DOHH2 (cell line): ENCODE data around the gene NDUFS3.

ENCODE experiments used
- H3F3A ChIP-seq: fragments of 200-600 bp; sonication (generic), shearing (Covaris generic); 2 replicates; pipeline ENCODE4 v1.6.0; 2016; ENCODE audit warnings: antibody characterized with exemption, mild to moderate bottlenecking; ENCODE audit not compliant: control insufficient read depth, insufficient read depth
- H3K27ac ChIP-seq: fragments of 200-600 bp; sonication (generic); 2 replicates; pipeline ENCODE4 v1.5.1; 2014; ENCODE audit warnings: low read depth, mild to moderate bottlenecking, low read length, moderate library complexity
- H3K27me3 ChIP-seq: fragments of 200-600 bp; sonication (generic); 2 replicates; pipeline ENCODE4 v1.6.1; 2014; ENCODE audit warnings: mild to moderate bottlenecking, low read length, mixed read lengths; ENCODE audit not compliant: control insufficient read depth
- H3K36me3 ChIP-seq: fragments of 200-600 bp; sonication (generic); 2 replicates; pipeline ENCODE4 v1.6.1; 2014; ENCODE audit warnings: mild to moderate bottlenecking, low read length, moderate library complexity, mixed read lengths; ENCODE audit not compliant: control insufficient read depth
- H3K4me1 ChIP-seq: fragments of 200-600 bp; sonication (generic); 2 replicates; pipeline ENCODE4 v1.6.1; 2014; ENCODE audit warnings: mild to moderate bottlenecking, low read length, mixed read lengths; ENCODE audit not compliant: control insufficient read depth
- H3K4me2 ChIP-seq: fragments of 200-600 bp; sonication (generic); 2 replicates; pipeline ENCODE4 v1.6.0; 2014; ENCODE audit warnings: mild to moderate bottlenecking, low read length, moderate library complexity
- H3K4me3 ChIP-seq: fragments of 200-600 bp; sonication (generic); 2 replicates; pipeline ENCODE4 v1.5.1; 2014; ENCODE audit warnings: mild to moderate bottlenecking, low read length, mixed read lengths
- H3K79me2 ChIP-seq: fragments of 200-600 bp; sonication (generic); 2 replicates; pipeline ENCODE4 v1.6.1; 2014; ENCODE audit warnings: mild to moderate bottlenecking, low read length, mixed read lengths; ENCODE audit not compliant: control insufficient read depth
- H3K9me2 ChIP-seq: fragments of 200-600 bp; sonication (generic); replicated peaks from 2 replicates; pipeline ENCODE4 v1.6.1; 2014; ENCODE audit warnings: mild to moderate bottlenecking, low read length, mixed read lengths; ENCODE audit not compliant: control insufficient read depth
- H3K9me3 ChIP-seq: fragments of 200-600 bp; sonication (generic); 2 replicates; pipeline ENCODE4 v1.6.1; 2014; ENCODE audit warnings: antibody characterized with exemption, low read length, mixed read lengths; ENCODE audit not compliant: control insufficient read depth, insufficient read depth
- H4K20me1 ChIP-seq: fragments of 200-600 bp; sonication (generic); 2 replicates; pipeline ENCODE4 v1.6.0; 2014; ENCODE audit warnings: low read depth, mild to moderate bottlenecking, antibody characterized with exemption, low read length, moderate library complexity; ENCODE audit not compliant: control insufficient read depth, insufficient read depth
- CTCF ChIP-seq: fragments of 200-600 bp; sonication (generic); IDR thresholded peaks from one replicate; pipeline ENCODE4 v1.5.1; 2014; ENCODE audit warnings: antibody characterized with exemption, mild to moderate bottlenecking, low read depth, low read length; ENCODE audit not compliant: poor library complexity, severe bottlenecking
- EZH2phosphoT487 ChIP-seq: fragments of 200-600 bp; sonication (generic); IDR thresholded peaks from 2 replicates; pipeline ENCODE4 v1.6.1; 2017; ENCODE audit warnings: borderline replicate concordance, mild to moderate bottlenecking, antibody characterized with exemption, low read length, moderate library complexity, mixed read lengths

NDUFS3 gene

GRCh38 chr11:47551086-47551485, 27.8 kb upstream of the NDUFS3 start:
- peaks cover 10% of the 10 kb centered on the region; the same call in 1 of the 2 replicates for H3F3A ChIP-seq
- no peaks in the 10 kb centered on the region for H3K27me3 ChIP-seq
- peaks cover 24% of the 10 kb centered on the region for H4K20me1 ChIP-seq
- peak overlapping the region; percentile 94 for H3K4me3 ChIP-seq
- TF ChIP-seq EZH2phosphoT487 (no peak), CTCF (peak; percentile 59)
- peaks cover 26% of the 10 kb centered on the region for H3K4me1 ChIP-seq
- H3K27ac ChIP-seq: 0 out of 2 replicates have a peak overlapping the region, but pooled peaks have one; percentile 18
- peaks cover 57% of the 10 kb centered on the region for H3K36me3 ChIP-seq
- no peaks in the 10 kb centered on the region for H3K9me2 ChIP-seq
- no peaks in the 10 kb centered on the region for H3K9me3 ChIP-seq
- H3K4me2 ChIP-seq: peak overlapping the region; percentile 100
- H3K79me2 ChIP-seq: peaks cover 73% of the 10 kb centered on the region

GRCh38 chr11:47552056-47552565, 26.8 kb upstream of the NDUFS3 start:
- Histone ChIP-seq H3K79me2 (peaks cover 63% of the 10 kb centered on the region), H3K27me3 (no peaks in the 10 kb centered on the region), H3K27ac (peak overlapping the region; percentile 69), H3K4me1 (peaks cover 26% of the 10 kb centered on the region), H3K9me3 (no peaks in the 10 kb centered on the region), H3K36me3 (peaks cover 50% of the 10 kb centered on the region), H3K9me2 (no peaks in the 10 kb centered on the region), H3K4me2 (peak overlapping the region; percentile 100), H4K20me1 (peaks cover 24% of the 10 kb centered on the region), H3F3A (peaks cover 11% of the 10 kb centered on the region; the same call in 1 of the 2 replicates), H3K4me3 (peak overlapping the region; percentile 94)
- TF ChIP-seq CTCF (no peak), EZH2phosphoT487 (no peak)

DNA sequence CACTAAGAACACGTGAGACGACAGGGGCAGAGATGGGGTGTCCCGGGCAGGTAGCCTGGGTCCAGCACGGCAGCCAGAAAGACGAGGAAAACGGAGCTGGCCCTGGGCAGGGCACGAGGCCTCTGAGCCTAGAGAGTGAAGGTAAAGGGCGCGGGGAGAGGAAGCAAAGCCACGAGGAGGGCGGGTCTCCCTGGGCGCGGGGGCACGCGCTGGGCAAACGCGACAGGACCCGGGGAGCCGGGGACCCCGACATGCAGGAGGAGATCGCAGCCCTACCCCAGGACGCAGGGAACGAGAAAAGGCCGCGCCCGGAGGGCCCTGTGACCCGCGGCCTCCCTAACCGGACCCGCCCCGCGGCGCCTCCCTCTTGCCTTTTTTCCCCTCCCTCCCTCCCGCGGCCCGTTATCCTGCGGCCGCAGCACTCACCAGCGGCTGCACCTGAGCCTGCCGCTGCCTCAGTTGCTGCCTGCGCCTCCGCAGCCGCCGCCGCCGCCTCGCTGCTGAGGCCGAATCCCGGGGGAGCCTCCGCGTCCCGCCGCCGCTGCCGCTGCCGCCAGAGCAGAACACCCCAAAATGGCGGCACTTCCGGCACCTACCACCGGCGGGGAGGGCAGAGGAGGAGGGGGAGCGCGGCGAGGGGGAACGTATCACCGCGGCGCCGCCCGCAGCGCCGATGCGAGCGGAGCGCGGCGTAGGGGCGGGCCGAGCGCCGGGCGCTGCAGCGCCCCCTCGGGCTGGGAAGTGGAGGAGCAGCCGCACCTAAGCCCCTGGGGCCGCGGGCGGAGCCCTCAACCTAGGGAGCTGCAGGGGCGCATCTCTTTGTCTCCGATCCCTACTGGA, 26.1 kb upstream of the NDUFS3 start, which contains the start of gene CELF1:
CELF1 (minus strand) TSS at position 567 of the 840 bp plus-strand sequence. CDS start 53,609 bp downstream, outside the sequence.
- peak within 1 kb of the TSS; percentile 69 for H3K27ac ChIP-seq
- H3K27me3 ChIP-seq: no peaks in the 10 kb centered on the region
- no peaks in the 10 kb centered on the region for H3K9me3 ChIP-seq
- peaks cover 26% of the 10 kb centered on the region for H3K4me1 ChIP-seq
- H3K4me2 ChIP-seq: peak within 1 kb of the TSS; percentile 100
- peak within 1 kb of the TSS; percentile 94 for H3K4me3 ChIP-seq
- peaks cover 56% of the 10 kb centered on the region for H3K79me2 ChIP-seq
- peaks cover 11% of the 10 kb centered on the region; the same call in 1 of the 2 replicates for H3F3A ChIP-seq
- TF ChIP-seq EZH2phosphoT487 (no peak), CTCF (peak; percentile 89)
- H3K36me3 ChIP-seq: peaks cover 44% of the 10 kb centered on the region
- no peaks in the 10 kb centered on the region for H3K9me2 ChIP-seq
- H4K20me1 ChIP-seq: peaks cover 20% of the 10 kb centered on the region
